H1 (cell line): ENCODE measurements around the gene MORC1. TPM values are rescaled to one million over a fixed set of nuclear protein-coding genes. Genes with fewer than 3 reads are reported as not detected.

Experiments
- CBX8 ChIP-seq: fragments of 300-800, 300-1000 bp; sonication (generic); IDR thresholded peaks from 2 replicates; pipeline ENCODE4 v1.7.1; 2016; ENCODE audit warnings: low read depth, low read length, borderline replicate concordance
- RFX5 ChIP-seq: IDR thresholded peaks from 2 replicates; pipeline ENCODE4 v1.6.1; 2011; ENCODE audit warnings: low read depth, low read length, improper control_type of control experiment, borderline replicate concordance
- SIX5 ChIP-seq: IDR thresholded peaks from 2 replicates; pipeline ENCODE4 v1.6.1; 2011; ENCODE audit warnings: mild to moderate bottlenecking, low read depth, low read length
- polyA plus RNA-seq, 7 experiments: library from polyadenylated mRNA; depleted of rRNA in 3 of 7; stranded (reverse) in 5 of 7; unstranded in 2 of 7; fragments of >200 nt in 5 of 7; fragments of 200-250 nt in 2 of 7; gene quantifications; 1 replicate in 5 of 7; 2 replicates in 1 of 7; 4 replicates in 1 of 7; pipeline versions ENCODE4 v1.2.1 to v1.2.3, GENCODE V29; 2011 to 2013; ENCODE audit warnings: missing spikeins in 2 of 7, mixed read lengths in 2 of 7
- total RNA-seq: library from RNA; stranded (reverse); fragmentation: NEBNext Ultra II Directional; extraction: Animal tissue kit (Norgen Biotek cat#: 25700); gene quantifications from 2 replicates; pipeline ENCODE4 v1.2.1, GENCODE V29; 2021

Gene MORC1
- total and polyA plus RNA-seq, 2 of the 8 experiments (the other 6 are each of a cell fraction or from before 2014, with no cell fraction given): not detected

DNA sequence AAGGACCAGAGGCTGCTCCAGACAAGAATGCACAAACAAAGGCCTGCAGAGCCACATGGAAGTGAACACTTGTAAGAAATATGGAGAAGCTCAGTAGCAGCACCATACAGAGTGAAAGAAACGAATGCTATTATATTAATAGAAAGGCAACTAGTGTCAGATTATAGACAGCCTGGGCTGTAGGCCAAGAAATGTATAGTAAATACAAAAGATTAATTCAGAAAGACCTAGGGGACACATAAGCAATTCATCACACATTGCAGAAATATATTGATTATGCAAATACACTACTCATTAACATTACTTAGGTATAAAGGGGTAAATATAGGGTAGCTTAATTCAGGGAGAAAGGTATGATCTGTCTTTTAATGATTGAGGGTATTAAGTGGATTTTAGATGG, 94.8 kb downstream of the MORC1 start (continued):
- TF ChIP-seq CBX8: no peak
- TF ChIP-seq RFX5: no peak
- TF ChIP-seq SIX5: no peak
